OCI-LY7 (cell line): ENCODE measurements around the gene SCARF2.

Source experiments
- EZH2phosphoT487 ChIP-seq: fragments of 200-600 bp; sonication (generic); IDR thresholded peaks from 2 replicates; pipeline ENCODE4 v1.6.1; 2018; ENCODE audit warnings: low read depth, borderline replicate concordance, mild to moderate bottlenecking, mixed run types, antibody characterized with exemption, low read length, moderate library complexity, mixed read lengths
- TF ChIP-seq, protein P1 (sequence below): fragments of 200-600 bp; sonication (generic); conservative IDR thresholded peaks from 2 replicates; pipeline ENCODE4 v1.5.1; 2014; ENCODE audit warnings: mild to moderate bottlenecking, antibody characterized with exemption, low read length, moderate library complexity, mixed read lengths

DNA sequence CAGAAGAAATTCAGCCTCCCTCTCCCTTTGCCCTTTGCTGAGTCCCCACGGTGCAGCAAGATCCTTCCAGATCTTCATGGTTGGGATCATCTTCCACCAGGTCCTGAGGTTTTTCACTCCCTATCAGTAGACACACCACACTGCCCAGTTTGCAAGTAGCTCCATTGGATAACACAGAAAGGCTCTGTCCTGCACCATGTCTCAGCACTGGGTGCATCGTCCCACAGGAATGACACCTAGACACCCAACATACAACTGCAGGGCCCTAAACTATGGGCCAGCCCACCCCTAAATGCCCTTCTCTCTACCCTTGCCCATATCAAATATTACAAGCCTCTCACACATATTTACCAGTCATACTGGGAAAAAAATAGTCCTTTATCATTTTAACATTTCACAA lies 48.6 kb upstream of the SCARF2 start:
- TF ChIP-seq, protein P1, sequence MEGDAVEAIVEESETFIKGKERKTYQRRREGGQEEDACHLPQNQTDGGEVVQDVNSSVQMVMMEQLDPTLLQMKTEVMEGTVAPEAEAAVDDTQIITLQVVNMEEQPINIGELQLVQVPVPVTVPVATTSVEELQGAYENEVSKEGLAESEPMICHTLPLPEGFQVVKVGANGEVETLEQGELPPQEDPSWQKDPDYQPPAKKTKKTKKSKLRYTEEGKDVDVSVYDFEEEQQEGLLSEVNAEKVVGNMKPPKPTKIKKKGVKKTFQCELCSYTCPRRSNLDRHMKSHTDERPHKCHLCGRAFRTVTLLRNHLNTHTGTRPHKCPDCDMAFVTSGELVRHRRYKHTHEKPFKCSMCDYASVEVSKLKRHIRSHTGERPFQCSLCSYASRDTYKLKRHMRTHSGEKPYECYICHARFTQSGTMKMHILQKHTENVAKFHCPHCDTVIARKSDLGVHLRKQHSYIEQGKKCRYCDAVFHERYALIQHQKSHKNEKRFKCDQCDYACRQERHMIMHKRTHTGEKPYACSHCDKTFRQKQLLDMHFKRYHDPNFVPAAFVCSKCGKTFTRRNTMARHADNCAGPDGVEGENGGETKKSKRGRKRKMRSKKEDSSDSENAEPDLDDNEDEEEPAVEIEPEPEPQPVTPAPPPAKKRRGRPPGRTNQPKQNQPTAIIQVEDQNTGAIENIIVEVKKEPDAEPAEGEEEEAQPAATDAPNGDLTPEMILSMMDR, result no peak
- TF ChIP-seq EZH2phosphoT487, result no peak
